GM18858 (cell line): Measurements from ENCODE around the gene RAB28.

Source experiments
- ATAC-seq: cut with Tn5 transposase; IDR thresholded peaks from one replicate; pipeline ENCODE4 v1.9.1; 2021; ENCODE audit not compliant: unreplicated experiment

Gene RAB28

GRCh38 chr4:13323921-13324320, 160.2 kb downstream of the RAB28 start:
- ATAC-seq: no peak

DNA sequence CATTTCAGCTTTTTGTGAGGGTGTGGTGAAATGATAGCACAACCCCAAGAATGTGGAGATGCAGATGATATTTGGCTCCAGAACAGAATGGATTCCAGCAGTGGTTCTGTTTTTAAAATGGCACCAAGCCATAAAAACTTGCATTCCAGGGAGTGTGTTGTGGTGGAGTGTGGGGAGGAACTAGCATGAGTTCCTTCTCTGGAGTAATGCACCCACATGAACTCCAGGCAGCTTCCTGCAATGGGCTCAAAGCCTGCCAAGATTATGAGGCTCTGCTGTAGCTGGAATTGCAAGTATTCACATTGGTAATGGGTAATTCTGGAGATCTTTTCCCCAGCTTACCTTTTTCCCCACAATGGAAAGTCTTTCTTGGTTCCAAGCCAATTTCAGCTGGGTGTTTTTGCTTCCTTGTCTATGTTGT, 161.4 kb downstream of the RAB28 start:
- no peak for ATAC-seq
